CD4-positive, alpha-beta T cell (primary cell): ENCODE results near the gene PLA2G4D. TPM values are rescaled to one million over a fixed set of nuclear protein-coding genes. Genes with fewer than 3 reads are reported as not detected.

ENCODE experiments used
- ATAC-seq: fragments of 200-7000 bp; cut with Tn5 transposase; one replicate; pipeline ENCODE4 v1.10.0; 2022; ENCODE audit warnings: mild to moderate bottlenecking; ENCODE audit not compliant: poor library complexity
- CTCF ChIA-PET: fragments of 350-600 bp; sonication (Branson Sonifier 250); formaldehyde crosslinking; loops from one replicate; lab custom pipeline; 2021; ENCODE audit warnings: antibody characterized with exemption, inconsistent platforms; lab: Charles Lee
- POLR2A ChIA-PET: fragments of 350-600 bp; sonication (Branson Sonifier 250); formaldehyde crosslinking; loops from one replicate; lab custom pipeline; 2021; ENCODE audit warnings: antibody characterized with exemption, inconsistent platforms; lab: Charles Lee
- DNase-seq, 14 experiments: peaks; one replicate each; pipeline ENCODE4 v3.0.0-alpha.2; 2013 to 2020; ENCODE audit warnings: mixed read lengths in 2 of 14
- H3K27ac ChIP-seq, 2 donors: one replicate each; pipeline versions ENCODE4 v1.5.1 to v1.7.0; 2013; ENCODE audit warnings: low read length in 2 of 2, low read depth in 1 of 2, mild to moderate bottlenecking in 1 of 2
- H3K27me3 ChIP-seq, 2 experiments: 1 replicate in 1 of 2; 2 replicates in 1 of 2; pipeline versions ENCODE4 v1.6.1 to v1.7.0; 2013; ENCODE audit warnings: low read length in 2 of 2, control low read depth in 1 of 2, mild to moderate bottlenecking in 1 of 2, moderate library complexity in 1 of 2; ENCODE audit not compliant: insufficient read depth in 2 of 2, control insufficient read depth in 1 of 2
- H3K36me3 ChIP-seq: one replicate; pipeline ENCODE4 v1.6.1; 2013; ENCODE audit warnings: low read length, control low read depth; ENCODE audit not compliant: insufficient read depth
- H3K4me1 ChIP-seq: one replicate; pipeline ENCODE4 v1.6.1; 2013; ENCODE audit warnings: low read length, control low read depth; ENCODE audit not compliant: insufficient read depth
- H3K4me3 ChIP-seq: one replicate; pipeline ENCODE4 v1.5.1; 2013; ENCODE audit warnings: mild to moderate bottlenecking, low read length, moderate library complexity
- H3K9me3 ChIP-seq, 2 experiments: 1 replicate in 1 of 2; 2 replicates in 1 of 2; pipeline versions ENCODE4 v1.6.1 to v1.7.0; 2013; ENCODE audit warnings: low read length in 2 of 2, mild to moderate bottlenecking in 2 of 2, control low read depth in 1 of 2, moderate library complexity in 1 of 2; ENCODE audit not compliant: control insufficient read depth in 1 of 2, insufficient read depth in 1 of 2
- H3K27ac Mint-ChIP-seq: one replicate; pipeline ENCODE4 v1.8.0; 2020; ENCODE audit warnings: mixed read lengths
- H3K27me3 Mint-ChIP-seq: one replicate; pipeline ENCODE4 v1.8.0; 2021; ENCODE audit warnings: mixed read lengths
- H3K36me3 Mint-ChIP-seq: one replicate; pipeline ENCODE4 v1.8.0; 2021; ENCODE audit warnings: low read depth, mixed read lengths
- H3K4me1 Mint-ChIP-seq: one replicate; pipeline ENCODE4 v1.8.0; 2021; ENCODE audit warnings: low read depth, mixed read lengths
- H3K4me3 Mint-ChIP-seq: one replicate; pipeline ENCODE4 v1.8.0; 2020; ENCODE audit warnings: mild to moderate bottlenecking, mixed read lengths
- H3K9me3 Mint-ChIP-seq: one replicate; pipeline ENCODE4 v1.8.0; 2020; ENCODE audit warnings: mixed read lengths
- intact Hi-C, 2 experiments: fragments of 100-400 bp; cut with DNase I in 1 of 2; cut with micrococcal nuclease in 1 of 2; formaldehyde crosslinking; loops; one replicate each; pipeline versions ENCODE4 v1.15.1 to v1.9.0; 2023 to 2025; cut with DNase I, micrococcal nuclease
- total RNA-seq, 174 experiments: library from RNA in 2 of 174; stranded (reverse) in 2 of 174; gene quantifications; one replicate each; pipeline ENCODE4 v1.2.3 and lab custom pipeline; 2021 to 2026
- TF ChIP-seq, protein P1 (sequence below): fragments of 200-600 bp; IDR thresholded peaks from one replicate; pipeline ENCODE4 v1.8.0; 2022; ENCODE audit warnings: antibody characterized with exemption, mild to moderate bottlenecking

PLA2G4D gene
- total RNA-seq, 2 experiments from 2014 or later = not detected

DNA sequence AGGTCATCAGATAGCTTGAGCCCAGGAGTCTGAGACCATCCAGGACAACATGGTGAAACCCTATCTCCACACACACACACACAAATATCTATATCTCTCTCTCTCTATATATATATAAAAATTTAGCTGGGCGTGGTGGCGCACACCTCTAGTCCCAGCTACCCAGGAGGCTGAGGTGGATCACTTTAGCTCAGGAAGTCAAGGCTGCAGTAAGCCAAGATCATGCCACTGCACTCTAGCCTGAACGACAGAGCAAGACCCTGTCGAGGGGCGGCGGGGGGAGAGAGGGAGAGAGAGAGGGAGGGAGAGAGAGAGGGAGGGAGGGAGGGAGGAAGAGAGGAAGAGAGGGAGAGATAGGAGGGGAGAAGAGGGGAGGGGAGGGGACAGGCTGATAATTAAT lies 34.1 kb upstream of the PLA2G4D start:
- intact Hi-C loops = no loop called here
- Histone ChIP-seq H3K27ac (no peak overlapping the region), H3K4me3 (no peak overlapping the region), H3K4me1 (no peaks in the 10 kb centered on the region), H3K27me3 (peaks cover 0 to 4% of the 10 kb centered on the region in 2 experiments), H3K9me3 (no peaks in the 10 kb centered on the region), H3K36me3 (no peaks in the 10 kb centered on the region)
- DNase-seq (no peak), ATAC-seq (no peak)
- Mint-ChIP-seq H3K36me3 (no peaks in the 10 kb centered on the region), H3K4me3 (no peak overlapping the region), H3K9me3 (no peaks in the 10 kb centered on the region), H3K27me3 (peaks cover 27% of the 10 kb centered on the region), H3K4me1 (no peaks in the 10 kb centered on the region), H3K27ac (no peak overlapping the region)
- ChIA-PET POLR2A (no interaction called here), CTCF (interaction anchor here (2.2 kb wide), 1 partner anchor 10 kb away, joined by 7 read pairs; no protein-coding TSS in a partner anchor)
- TF ChIP-seq, protein P1, sequence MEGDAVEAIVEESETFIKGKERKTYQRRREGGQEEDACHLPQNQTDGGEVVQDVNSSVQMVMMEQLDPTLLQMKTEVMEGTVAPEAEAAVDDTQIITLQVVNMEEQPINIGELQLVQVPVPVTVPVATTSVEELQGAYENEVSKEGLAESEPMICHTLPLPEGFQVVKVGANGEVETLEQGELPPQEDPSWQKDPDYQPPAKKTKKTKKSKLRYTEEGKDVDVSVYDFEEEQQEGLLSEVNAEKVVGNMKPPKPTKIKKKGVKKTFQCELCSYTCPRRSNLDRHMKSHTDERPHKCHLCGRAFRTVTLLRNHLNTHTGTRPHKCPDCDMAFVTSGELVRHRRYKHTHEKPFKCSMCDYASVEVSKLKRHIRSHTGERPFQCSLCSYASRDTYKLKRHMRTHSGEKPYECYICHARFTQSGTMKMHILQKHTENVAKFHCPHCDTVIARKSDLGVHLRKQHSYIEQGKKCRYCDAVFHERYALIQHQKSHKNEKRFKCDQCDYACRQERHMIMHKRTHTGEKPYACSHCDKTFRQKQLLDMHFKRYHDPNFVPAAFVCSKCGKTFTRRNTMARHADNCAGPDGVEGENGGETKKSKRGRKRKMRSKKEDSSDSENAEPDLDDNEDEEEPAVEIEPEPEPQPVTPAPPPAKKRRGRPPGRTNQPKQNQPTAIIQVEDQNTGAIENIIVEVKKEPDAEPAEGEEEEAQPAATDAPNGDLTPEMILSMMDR = no peak

DNA sequence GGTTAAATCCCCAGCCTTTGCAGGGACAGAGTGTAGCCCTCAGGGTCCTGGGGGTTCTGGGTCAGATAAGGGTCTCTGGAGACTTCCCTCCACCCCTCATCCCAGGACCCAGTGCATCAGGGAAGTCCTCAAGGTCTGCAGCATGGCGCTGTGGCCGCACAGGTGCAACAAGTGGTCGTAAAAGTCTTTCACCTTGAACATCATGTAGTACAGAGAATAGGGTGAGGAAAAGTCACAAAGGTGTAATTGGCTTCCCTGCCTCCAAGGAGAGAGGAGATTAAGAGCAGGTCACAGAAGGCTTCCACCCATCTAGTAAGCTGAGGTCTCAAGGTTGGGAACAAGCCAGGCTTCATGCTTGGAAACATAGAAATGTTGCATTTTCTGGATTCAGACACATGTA lies 29.2 kb upstream of the PLA2G4D start:
- no peaks in the 10 kb centered on the region for H3K4me1 ChIP-seq
- H3K4me3 ChIP-seq = no peak overlapping the region
- no peaks in the 10 kb centered on the region for H3K36me3 ChIP-seq
- no peaks in the 10 kb centered on the region for H3K9me3 Mint-ChIP-seq
- TF ChIP-seq, protein P1 = no peak
- H3K27ac ChIP-seq = no peak overlapping the region
- no peaks in the 10 kb centered on the region for H3K9me3 ChIP-seq
- ATAC-seq (no peak), DNase-seq (no peak)
- ChIA-PET POLR2A (no interaction called here), CTCF (no interaction called here)
- no peak overlapping the region for H3K27ac Mint-ChIP-seq
- no peaks in the 10 kb centered on the region for H3K36me3 Mint-ChIP-seq
- intact Hi-C loops = no loop called here
- H3K27me3 ChIP-seq = no peaks in the 10 kb centered on the region
- no peak overlapping the region for H3K4me3 Mint-ChIP-seq
- peaks cover 13% of the 10 kb centered on the region for H3K27me3 Mint-ChIP-seq
- no peaks in the 10 kb centered on the region for H3K4me1 Mint-ChIP-seq

DNA sequence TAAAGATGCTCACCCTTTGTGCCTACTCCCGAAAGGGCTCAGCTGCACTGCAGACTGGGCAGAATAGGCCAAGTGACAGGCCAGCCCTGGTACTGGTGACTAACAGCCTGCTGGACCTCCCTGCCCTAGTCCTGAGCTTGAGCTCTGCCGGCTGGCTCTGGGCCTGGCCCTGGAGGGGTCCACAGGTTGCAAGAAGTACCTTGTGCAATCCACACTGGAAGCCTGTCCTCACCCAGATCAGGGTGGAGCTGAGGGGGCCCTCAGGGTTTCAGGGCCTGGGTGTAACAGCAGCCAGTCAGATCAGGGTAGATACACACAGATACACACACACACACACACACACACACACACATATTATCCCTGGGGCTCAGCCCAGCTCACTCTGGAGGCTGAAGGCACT lies 27.3 kb upstream of the PLA2G4D start:
- no peaks in the 10 kb centered on the region for H3K36me3 ChIP-seq
- H3K4me1 Mint-ChIP-seq = no peaks in the 10 kb centered on the region
- H3K9me3 ChIP-seq = no peaks in the 10 kb centered on the region
- no peak overlapping the region for H3K27ac ChIP-seq
- no peak overlapping the region for H3K4me3 ChIP-seq
- intact Hi-C loops = no loop called here
- H3K27ac Mint-ChIP-seq = no peak overlapping the region
- CTCF ChIA-PET = no interaction called here
- H3K4me3 Mint-ChIP-seq = no peak overlapping the region
- no peaks in the 10 kb centered on the region for H3K36me3 Mint-ChIP-seq
- H3K9me3 Mint-ChIP-seq = no peaks in the 10 kb centered on the region
- no peaks in the 10 kb centered on the region for H3K27me3 Mint-ChIP-seq
- POLR2A ChIA-PET = no interaction called here
- H3K4me1 ChIP-seq = no peaks in the 10 kb centered on the region
- TF ChIP-seq, protein P1 = no peak
- no peaks in the 10 kb centered on the region for H3K27me3 ChIP-seq
- DNase-seq (no peak), ATAC-seq (no peak)
